ENCODE data around the gene PPP1R2. TPM values are rescaled to one million over a fixed set of nuclear protein-coding genes. Genes with fewer than 3 reads are reported as not detected.

PPP1R2 gene
- total RNA-seq, 1 experiment from 2014 or later: 38.3 TPM

DNA sequence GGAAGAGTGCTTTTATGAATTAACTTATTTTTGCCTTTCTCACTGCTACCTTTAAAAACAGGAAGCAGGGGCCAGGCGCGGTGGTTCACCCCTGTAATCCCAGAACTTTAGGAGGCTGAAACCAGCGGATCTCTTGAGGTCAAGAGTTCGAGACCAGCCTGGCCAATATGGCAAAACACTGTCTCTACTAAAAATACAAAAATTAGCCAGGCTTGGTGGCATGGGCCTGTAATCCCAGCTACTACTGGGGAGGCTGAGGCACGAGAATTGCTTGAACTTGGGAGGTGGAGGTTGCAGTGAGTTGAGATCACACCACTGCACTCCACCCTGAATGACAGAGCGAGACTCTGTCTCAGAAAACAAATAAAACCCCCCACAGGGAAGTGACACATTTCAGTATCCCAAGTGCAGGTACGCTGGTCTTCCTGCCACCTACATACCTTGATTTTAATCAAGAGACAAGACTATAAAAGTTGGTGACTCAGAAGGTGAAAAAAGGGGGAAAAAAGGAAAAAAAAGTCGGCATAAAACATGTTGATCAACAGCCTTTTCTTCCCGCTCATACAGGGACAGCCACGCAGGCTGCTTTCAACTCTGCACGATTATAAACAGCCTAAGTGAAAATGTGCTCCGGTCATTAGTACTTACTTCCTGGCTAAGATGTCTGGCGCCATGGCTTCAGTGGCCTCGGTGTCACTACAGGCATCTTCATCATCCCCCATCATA, 18.8 kb downstream of the PPP1R2 start:
- H3K4ac ChIP-seq (ENCODE audit: low read depth, low read length): no peak overlapping the region
- no peak overlapping the region for H3K23ac ChIP-seq (ENCODE audit: insufficient read length, low read depth, low read length)
- H3K27ac ChIP-seq (ENCODE audit: insufficient read length, low read depth, low read length): no peak overlapping the region
- no peak overlapping the region for H3K18ac ChIP-seq (ENCODE audit: insufficient read length, low read depth, low read length)
- no peaks in the 10 kb centered on the region for H3K79me1 ChIP-seq (ENCODE audit: insufficient read depth, low read depth, low read length, poor library complexity, severe bottlenecking)
- H3K4me1 ChIP-seq (ENCODE audit: insufficient read depth, low read length): no peaks in the 10 kb centered on the region
- no peak overlapping the region for H2AK5ac ChIP-seq (ENCODE audit: insufficient read length, low read length)
- no peak overlapping the region for H4K8ac ChIP-seq (replicated peaks; ENCODE audit: insufficient read length, low read depth, low read length)
- no peak overlapping the region for H2AFZ ChIP-seq (ENCODE audit: low read length)
- no peak overlapping the region for H2BK5ac ChIP-seq (ENCODE audit: insufficient read length, low read length)
- no peak overlapping the region for H2BK15ac ChIP-seq (ENCODE audit: low read depth, low read length)
- no peak overlapping the region for H3K56ac ChIP-seq (ENCODE audit: insufficient read length, low read depth, low read length)
- no peaks in the 10 kb centered on the region for H3K9me3 Mint-ChIP-seq
- H4K5ac ChIP-seq (ENCODE audit: insufficient read length, low read depth, low read length): no peak overlapping the region
- no peaks in the 10 kb centered on the region for H3K9me3 ChIP-seq (ENCODE audit: control insufficient read depth, low read depth, low read length)
- TF ChIP-seq, protein P1, sequence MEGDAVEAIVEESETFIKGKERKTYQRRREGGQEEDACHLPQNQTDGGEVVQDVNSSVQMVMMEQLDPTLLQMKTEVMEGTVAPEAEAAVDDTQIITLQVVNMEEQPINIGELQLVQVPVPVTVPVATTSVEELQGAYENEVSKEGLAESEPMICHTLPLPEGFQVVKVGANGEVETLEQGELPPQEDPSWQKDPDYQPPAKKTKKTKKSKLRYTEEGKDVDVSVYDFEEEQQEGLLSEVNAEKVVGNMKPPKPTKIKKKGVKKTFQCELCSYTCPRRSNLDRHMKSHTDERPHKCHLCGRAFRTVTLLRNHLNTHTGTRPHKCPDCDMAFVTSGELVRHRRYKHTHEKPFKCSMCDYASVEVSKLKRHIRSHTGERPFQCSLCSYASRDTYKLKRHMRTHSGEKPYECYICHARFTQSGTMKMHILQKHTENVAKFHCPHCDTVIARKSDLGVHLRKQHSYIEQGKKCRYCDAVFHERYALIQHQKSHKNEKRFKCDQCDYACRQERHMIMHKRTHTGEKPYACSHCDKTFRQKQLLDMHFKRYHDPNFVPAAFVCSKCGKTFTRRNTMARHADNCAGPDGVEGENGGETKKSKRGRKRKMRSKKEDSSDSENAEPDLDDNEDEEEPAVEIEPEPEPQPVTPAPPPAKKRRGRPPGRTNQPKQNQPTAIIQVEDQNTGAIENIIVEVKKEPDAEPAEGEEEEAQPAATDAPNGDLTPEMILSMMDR (conservative IDR thresholded peaks at IDR 0.05): no peak
- no peak overlapping the region for H3K4me2 ChIP-seq (ENCODE audit: insufficient read depth, insufficient read length, low read length)
- no peak overlapping the region for H2BK120ac ChIP-seq (ENCODE audit: low read depth, low read length, poor library complexity, severe bottlenecking)
- no peaks in the 10 kb centered on the region for H4K20me1 ChIP-seq (ENCODE audit: control insufficient read depth, insufficient read depth, insufficient read length)
- H4K91ac ChIP-seq (ENCODE audit: insufficient read length, low read depth, low read length): no peak overlapping the region
- no peaks in the 10 kb centered on the region for H3K4me1 Mint-ChIP-seq
- no peaks in the 10 kb centered on the region for H3K27me3 Mint-ChIP-seq (ENCODE audit: low read depth)
- H3K4me3 Mint-ChIP-seq: no peak overlapping the region
- no peaks in the 10 kb centered on the region for H3K27me3 ChIP-seq (ENCODE audit: insufficient read depth, low read length)
- no peaks in the 10 kb centered on the region for H3K23me2 ChIP-seq (ENCODE audit: insufficient read length, low read depth, low read length, poor library complexity, severe bottlenecking)
- H3K14ac ChIP-seq (ENCODE audit: insufficient read depth, low read length): no peak overlapping the region
- no CpG with 5 or more reads among the region's 14 CpGs for WGBS (ENCODE audit: extremely low coverage, insufficient read length, low lambda C conversion rate)
- H2BK12ac ChIP-seq (ENCODE audit: insufficient read length, low read depth, low read length): no peak overlapping the region
- H2BK20ac ChIP-seq (ENCODE audit: low read depth, low read length, poor library complexity, severe bottlenecking): no peak overlapping the region
- no peak overlapping the region for H3T11ph ChIP-seq (ENCODE audit: low read length)
- no peaks in the 10 kb centered on the region for H3K79me2 ChIP-seq (ENCODE audit: insufficient read depth, low read length)
- peaks cover 6 to 10% (median 8%) of the 10 kb centered on the region in 3 experiments; a peak in 5 of 7 replicates for H3K36me3 Mint-ChIP-seq (ENCODE audit: insufficient read depth in 1 of 3, low read depth in 3 of 3)
- no peak for DNase-seq
- no peak overlapping the region for H3K9ac ChIP-seq (ENCODE audit: extremely low read depth, insufficient read length, low read length)
- H3K27ac Mint-ChIP-seq: no peak overlapping the region; a peak in 1 of 7 replicates
